K562 (cell line): Measurements from ENCODE around the gene VDR. TPM values are rescaled to one million over a fixed set of nuclear protein-coding genes. Genes with fewer than 3 reads are reported as not detected.

Experiments
- ATAC-seq: fragments of 200-7000 bp; cut with Tn5 transposase; 3 replicates; pipeline ENCODE4 v1.9.1; 2020; ENCODE audit warnings: moderate library complexity
- BruUV-seq: library from RNA; stranded (reverse); fragments of 400-500 nt; replicated peaks from 2 replicates; lab custom pipeline; 2021; lab: Mats Ljungman, UMichigan
- CTCF ChIA-PET: fragments of 300-600 bp; formaldehyde crosslinking; extraction: SDS; loops from one replicate; lab custom pipeline; 2021; ENCODE audit warnings: low intra/inter-chr PET ratio; lab: Yijun Ruan, JAX
- POLR2A ChIA-PET: fragments of 300-600, 350-650 bp; sonication (Branson Sonifier 250); formaldehyde crosslinking; extraction: SDS; loops from one replicate; lab custom pipeline; 2021; ENCODE audit warnings: antibody characterized with exemption, inconsistent platforms; lab: Yijun Ruan, JAX
- DNase-seq, 4 experiments: peaks; one replicate each; pipeline versions ENCODE4 v3.0.0 to v3.0.0-alpha.2; 2011 to 2018; ENCODE audit warnings: low spot score in 3 of 4, mixed read lengths in 3 of 4; ENCODE audit errors: extremely low read depth in 1 of 4
- FAIRE-seq: peaks from 2 replicates; lab custom pipeline; 2011; peaks lifted over from hg19 to GRCh38; lab: Jason Lieb, UNC
- H2AFZ ChIP-seq: 2 replicates; pipeline ENCODE4 v1.6.0; 2011; ENCODE audit warnings: low read depth, low read length, control low read depth, inconsistent platforms
- H3K27ac ChIP-seq: fragments of 200-600 bp; 3 replicates; pipeline ENCODE4 v1.8.0; 2011; ENCODE audit warnings: low read depth, mild to moderate bottlenecking, control low read depth, inconsistent platforms, low read length, moderate library complexity, mixed read lengths; ENCODE audit errors: extremely low read depth
- H3K27me3 ChIP-seq, 2 experiments: fragments of 300-600 bp in 1 of 2; 2 replicates in 1 of 2; 3 replicates in 1 of 2; pipeline versions ENCODE4 v1.6.0 to v1.8.0; 2011; ENCODE audit warnings: inconsistent platforms in 2 of 2, low read length in 2 of 2, mild to moderate bottlenecking in 1 of 2, mixed read lengths in 1 of 2, moderate library complexity in 1 of 2; ENCODE audit not compliant: control insufficient read depth in 2 of 2, insufficient read depth in 2 of 2
- H3K36me3 ChIP-seq: fragments of 300-600 bp; 3 replicates; pipeline ENCODE4 v1.8.0; 2011; ENCODE audit warnings: mild to moderate bottlenecking, low read length, inconsistent platforms; ENCODE audit not compliant: control insufficient read depth, insufficient read depth
- H3K4me1 ChIP-seq, 2 experiments: fragments of 200-600 bp in 1 of 2; replicated peaks in 1 of 2; 2 replicates in 1 of 2; 3 replicates in 1 of 2; pipeline versions ENCODE4 v1.5.1 to v1.8.0; 2011; ENCODE audit warnings: inconsistent platforms in 2 of 2, low read length in 2 of 2, mild to moderate bottlenecking in 1 of 2, mixed read lengths in 1 of 2, moderate library complexity in 1 of 2; ENCODE audit not compliant: control insufficient read depth in 2 of 2, insufficient read depth in 2 of 2
- H3K4me2 ChIP-seq: 2 replicates; pipeline ENCODE4 v1.6.1; 2011; ENCODE audit warnings: low read length, control low read depth, inconsistent platforms, mixed read lengths; ENCODE audit not compliant: insufficient read depth
- H3K4me3 ChIP-seq: fragments of 200-600 bp; sonication (generic), shearing (Covaris generic); 2 replicates; pipeline ENCODE4 v1.5.1; 2016; ENCODE audit warnings: control low read depth, inconsistent platforms
- H3K79me2 ChIP-seq: fragments of 200-600 bp; 3 replicates; pipeline ENCODE4 v1.8.0; 2011; ENCODE audit warnings: low read length, inconsistent platforms; ENCODE audit not compliant: control insufficient read depth, insufficient read depth
- H3K9ac ChIP-seq, 2 experiments: 2 replicates each; pipeline versions ENCODE4 v1.6.0 to v1.6.1; 2011; ENCODE audit warnings: low read depth in 2 of 2, low read length in 2 of 2, control low read depth in 1 of 2, inconsistent platforms in 1 of 2, mild to moderate bottlenecking in 1 of 2, mixed read lengths in 1 of 2; ENCODE audit not compliant: insufficient read depth in 1 of 2
- H3K9me1 ChIP-seq: one replicate; pipeline ENCODE4 v1.6.0; 2011; ENCODE audit warnings: inconsistent platforms, mild to moderate bottlenecking, low read length, moderate library complexity; ENCODE audit not compliant: control insufficient read depth, insufficient read depth
- H3K9me3 ChIP-seq: replicated peaks from 2 replicates; pipeline ENCODE4 v1.5.1; 2011; ENCODE audit warnings: low read depth, low read length, inconsistent platforms; ENCODE audit not compliant: control insufficient read depth, insufficient read depth
- H4K20me1 ChIP-seq: replicated peaks from 2 replicates; pipeline ENCODE4 v1.6.1; 2011; ENCODE audit warnings: low read length, inconsistent platforms, mixed read lengths; ENCODE audit not compliant: control insufficient read depth, insufficient read depth
- CXXC5 ChIP-seq: fragments of 250-450 bp; sonication (Bioruptor Pico); IDR thresholded peaks from 2 replicates; pipeline ENCODE4 v1.8.0; 2022; ENCODE audit warnings: inconsistent platforms, mild to moderate bottlenecking, moderate library complexity
- ETV5 ChIP-seq: sonication (generic); formaldehyde crosslinking; IDR thresholded peaks from 2 replicates; pipeline ENCODE4 v1.4.0; 2020; ENCODE audit warnings: low read depth, mild to moderate bottlenecking, missing genetic modification reagents
- GABPB1 ChIP-seq: sonication (generic); formaldehyde crosslinking; IDR thresholded peaks from 2 replicates; pipeline ENCODE4 v1.8.0; 2022; ENCODE audit warnings: mild to moderate bottlenecking, missing genetic modification reagents
- GATAD2B ChIP-seq: fragments of 450-650 bp; IDR thresholded peaks from 2 replicates; pipeline ENCODE4 v1.6.1; 2017; ENCODE audit warnings: mild to moderate bottlenecking, borderline replicate concordance
- KDM5B ChIP-seq: fragments of 200-600 bp; sonication (generic); IDR thresholded peaks from 2 replicates; pipeline ENCODE4 v1.6.1; 2012; ENCODE audit warnings: low read depth, mild to moderate bottlenecking, moderate library complexity, low read length, control low read depth, inconsistent platforms; ENCODE audit not compliant: insufficient replicate concordance
- MAZ ChIP-seq, 2 experiments: fragments of 450-650 bp in 1 of 2; sonication (generic) in 1 of 2; formaldehyde crosslinking; IDR thresholded peaks in 1 of 2; conservative IDR thresholded peaks in 1 of 2; 2 replicates each; pipeline versions ENCODE4 v1.4.0 to v1.5.0; 2020; ENCODE audit warnings: mild to moderate bottlenecking in 1 of 2, missing genetic modification reagents in 1 of 2
- PCBP1 ChIP-seq: fragments of 200-400 bp; formaldehyde crosslinking; IDR thresholded peaks from 2 replicates; pipeline ENCODE4 v1.6.1; 2018; ENCODE audit warnings: mild to moderate bottlenecking, low read depth, low read length; ENCODE audit not compliant: poor library complexity, severe bottlenecking
- PTTG1 ChIP-seq: fragments of 450-650 bp; IDR thresholded peaks from 2 replicates; pipeline ENCODE4 v1.6.1; 2016; ENCODE audit warnings: low read depth, mild to moderate bottlenecking, missing genetic modification characterization, missing compliant biosample characterization
- RB1 ChIP-seq: fragments of 450-650 bp; IDR thresholded peaks from 2 replicates; pipeline ENCODE4 v1.6.1; 2017; ENCODE audit warnings: low read depth, mild to moderate bottlenecking
- RBFOX2 ChIP-seq: fragments of 200-400 bp; formaldehyde crosslinking; IDR thresholded peaks from 2 replicates; pipeline ENCODE4 v1.6.1; 2017; ENCODE audit warnings: low read depth, mild to moderate bottlenecking, low read length, moderate library complexity
- RUNX1 ChIP-seq: sonication (generic); IDR thresholded peaks from 2 replicates; pipeline ENCODE4 v1.6.1; 2016; ENCODE audit warnings: antibody characterized with exemption, low read depth
- SLC30A9 ChIP-seq: fragments of 250-450 bp; sonication (Bioruptor Pico); IDR thresholded peaks from 2 replicates; pipeline ENCODE4 v1.8.0; 2022; ENCODE audit warnings: mild to moderate bottlenecking, moderate library complexity
- SMARCB1 ChIP-seq: IDR thresholded peaks from 2 replicates; pipeline ENCODE4 v1.6.1; 2011; ENCODE audit warnings: improper control_type of control experiment, low read depth; ENCODE audit not compliant: insufficient read length
- SMARCE1 ChIP-seq: fragments of 450-650 bp; IDR thresholded peaks from 2 replicates; pipeline ENCODE4 v1.7.1; 2016; ENCODE audit warnings: mild to moderate bottlenecking
- STAT5B ChIP-seq: fragments of 250-450 bp; sonication (Bioruptor Pico); IDR thresholded peaks from 2 replicates; pipeline ENCODE4 v1.8.0; 2021; ENCODE audit warnings: mild to moderate bottlenecking, inconsistent platforms
- TRIM28 ChIP-seq: fragments of 450-650 bp; IDR thresholded peaks from 2 replicates; pipeline ENCODE4 v1.6.1; 2017
- ZBTB7A ChIP-seq: IDR thresholded peaks from 2 replicates; pipeline ENCODE4 v1.6.1; 2011; ENCODE audit warnings: low read depth, mild to moderate bottlenecking, low read length, moderate library complexity, borderline replicate concordance; ENCODE audit not compliant: control insufficient read depth
- ZNF589 ChIP-seq: fragments of 200-800 bp; sonication (Bioruptor generic); IDR thresholded peaks from 2 replicates; pipeline ENCODE4 v1.6.1; 2016; ENCODE audit warnings: low read depth, missing genetic modification characterization, missing compliant biosample characterization
- ZNF766 ChIP-seq: fragments of 200-800 bp; sonication (Bioruptor generic); conservative IDR thresholded peaks from 2 replicates; pipeline ENCODE4 v1.6.1; 2016; ENCODE audit warnings: missing genetic modification characterization, missing compliant biosample characterization
- WGBS: fragments of 100-300 bp; shearing (Covaris generic); methylation state at CpG from one replicate; pipeline ENCODE4 v1.1.6; 2016; ENCODE audit warnings: low coverage, mixed read lengths; ENCODE audit not compliant: insufficient coverage; ENCODE audit errors: missing lambda C conversion rate; 5-methylcytosine and 5-hydroxymethylcytosine counted together
- in situ Hi-C: fragments of 300-500 bp; cut with MboI; formaldehyde crosslinking; loops from 4 replicates; pipeline ENCODE4 v1.15.0; 2018; ENCODE audit warnings: inconsistent platforms, mixed read lengths
- intact Hi-C: fragments of 100-400 bp; cut with micrococcal nuclease; formaldehyde crosslinking; loops from 2 replicates; pipeline ENCODE4 v1.14.2; 2022
- polyA plus RNA-seq, 8 experiments: library from polyadenylated mRNA; depleted of rRNA in 4 of 8; stranded (reverse) in 5 of 8; unstranded in 3 of 8; fragments of >200 nt; fragmentation: Nextera tagmentation in 2 of 8; fragmentation: Illumina TruSeq in 1 of 8; extraction: Ambion mirVana in 2 of 8; extraction: Trizol in 1 of 8; gene quantifications; 2 replicates each; pipeline versions ENCODE4 v1.2.1 to v1.2.3, GENCODE V29; 2011 to 2014; ENCODE audit warnings: inconsistent platforms in 1 of 8, missing spikeins in 1 of 8
- total RNA-seq, 7 experiments: library from RNA; depleted of rRNA in 6 of 7; stranded (reverse); fragments of >200 nt in 6 of 7; fragmentation: Illumina TruSeq in 2 of 7; extraction: Trizol in 2 of 7; gene quantifications; 2 replicates each; pipeline versions ENCODE4 v1.2.1 to v1.2.3, GENCODE V29; 2011 to 2021; ENCODE audit warnings: low replicate concordance in 1 of 7
- TF ChIP-seq, protein P1 (sequence below), 3 experiments: IDR thresholded peaks in 2 of 3; conservative IDR thresholded peaks in 1 of 3; 2 replicates each; pipeline ENCODE4 v1.5.1; 2011 to 2012; ENCODE audit warnings: low read length in 3 of 3, mild to moderate bottlenecking in 3 of 3, control low read depth in 2 of 3, improper control_type of control experiment in 1 of 3, inconsistent platforms in 1 of 3, low read depth in 1 of 3, mixed read lengths in 1 of 3, moderate library complexity in 1 of 3; ENCODE audit not compliant: insufficient read depth in 2 of 3

VDR gene
- total and polyA plus RNA-seq, 9 of the 15 experiments (the other 6 are each of a cell fraction or from before 2014, with no cell fraction given) = 0.61 to 4.8 (median 2.0) TPM

DNA sequence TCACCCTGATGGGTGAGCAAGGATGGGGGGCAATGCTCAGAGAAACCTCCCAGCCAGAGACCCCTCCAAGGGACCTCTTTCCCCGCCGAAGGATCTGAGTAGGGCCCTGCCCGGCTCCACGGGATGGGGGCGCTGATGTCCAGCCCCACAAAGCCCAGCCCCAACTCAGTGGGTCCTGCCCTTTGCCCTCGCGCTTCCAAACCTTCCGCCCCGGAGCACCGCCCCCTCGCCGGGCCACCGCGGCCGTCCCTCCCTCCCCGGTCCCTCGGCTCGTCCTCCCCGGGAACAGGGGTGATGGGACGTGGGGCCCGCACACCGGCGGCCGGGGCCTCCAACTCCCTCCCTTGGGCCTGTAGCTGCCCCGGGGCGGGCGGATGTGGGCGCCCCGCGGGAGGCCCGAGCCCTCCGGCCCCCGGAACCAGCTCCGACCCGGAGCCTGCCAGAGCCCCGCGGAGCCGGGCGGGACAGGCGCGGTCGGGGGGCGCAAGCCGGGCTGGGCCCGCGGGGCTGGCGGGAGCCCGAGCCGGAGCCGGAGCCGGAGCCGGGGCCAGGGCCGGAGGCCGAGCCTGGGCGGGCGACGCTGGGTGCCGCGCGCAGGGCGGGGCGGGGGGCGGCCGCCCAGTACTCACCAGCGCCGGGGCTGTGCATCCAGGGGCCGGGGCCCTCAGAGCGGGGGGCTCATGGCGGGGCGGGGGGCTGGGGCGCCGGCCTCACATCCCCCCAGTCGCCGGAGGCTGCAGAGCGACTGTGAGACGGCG, 85.5 kb downstream of the VDR start:
- Histone ChIP-seq H3K79me2 (peaks cover 62% of the 10 kb centered on the region), H4K20me1 (no peaks in the 10 kb centered on the region), H3K36me3 (peaks cover 29% of the 10 kb centered on the region), H2AFZ (0 out of 2 replicates have a peak overlapping the region, but pooled peaks have one; percentile 2), H3K9ac (peak overlapping the region; percentile 58 to 96), H3K9me1 (no peaks in the 10 kb centered on the region), H3K27me3 (no peaks in the 10 kb centered on the region), H3K4me2 (peak overlapping the region; percentile 83), H3K27ac (peak overlapping the region; percentile 71; the same call in 2 of the 3 replicates), H3K4me1 (peaks cover 47 to 55% of the 10 kb centered on the region in 2 experiments), H3K4me3 (peak overlapping the region; percentile 68), H3K9me3 (no peaks in the 10 kb centered on the region)
- POLR2A ChIA-PET = interaction anchor here (1.0 to 2.6 kb wide), 4 partner anchors 9 to 14 kb away, joined by 3 to 18 read pairs (median 6); no protein-coding TSS in a partner anchor
- 0% methylated on average over 32 of the region's 77 CpGs for WGBS
- CTCF ChIA-PET = interaction anchor here (0.7 to 2.6 kb wide), 2 partner anchors 15 to 18 kb away, joined by 3 to 17 read pairs; no protein-coding TSS in a partner anchor
- FAIRE-seq = no peak
- ATAC-seq = peak; percentile 74
- in situ Hi-C loops (no loop called here), intact Hi-C loops (loop anchor here (1.0 kb wide), 1 partner anchor 18 kb away; no protein-coding TSS in a partner anchor)
- DNase-seq = peak; percentile 77 to 83 (median 82)
- BruUV-seq = no TSS peak
- peak; percentile 86 for TF ChIP-seq ZBTB7A
- TF ChIP-seq ZNF766 (CRISPR knock-in tag) = 0 out of 2 replicates have a peak, but pooled peaks have one; percentile 0
- 0 out of 2 replicates have a peak, but pooled peaks have one; percentile 34 for TF ChIP-seq ETV5
- TF ChIP-seq KDM5B = peak; percentile 19
- TF ChIP-seq TRIM28 = 0 out of 2 replicates have a peak, but pooled peaks have one; percentile 12
- TF ChIP-seq ZNF589 (CRISPR knock-in tag) = 0 out of 2 replicates have a peak, but pooled peaks have one; percentile 56
- TF ChIP-seq CXXC5 (CRISPR knock-in tag) = 0 out of 2 replicates have a peak, but pooled peaks have one; percentile 37
- TF ChIP-seq STAT5B = no peak
- 0 out of 2 replicates have a peak, but pooled peaks have one; percentile 7 for TF ChIP-seq RB1
- TF ChIP-seq PTTG1 = no peak
- no peak for TF ChIP-seq SMARCE1
- no peak for TF ChIP-seq RUNX1
- 0 out of 2 replicates have a peak, but pooled peaks have one; percentile 33 for TF ChIP-seq GABPB1
- no peak for TF ChIP-seq SLC30A9
- TF ChIP-seq MAZ (CRISPR knock-in tag; conservative IDR thresholded peaks at IDR 0.05 in 1 of 2, IDR thresholded peaks at IDR 0.05 in 1 of 2) = peak; percentile 75 to 91
- TF ChIP-seq SMARCB1 = no peak
- TF ChIP-seq GATAD2B = peak; percentile 61; the same call in 1 of the 2 replicates
- TF ChIP-seq, protein P1, sequence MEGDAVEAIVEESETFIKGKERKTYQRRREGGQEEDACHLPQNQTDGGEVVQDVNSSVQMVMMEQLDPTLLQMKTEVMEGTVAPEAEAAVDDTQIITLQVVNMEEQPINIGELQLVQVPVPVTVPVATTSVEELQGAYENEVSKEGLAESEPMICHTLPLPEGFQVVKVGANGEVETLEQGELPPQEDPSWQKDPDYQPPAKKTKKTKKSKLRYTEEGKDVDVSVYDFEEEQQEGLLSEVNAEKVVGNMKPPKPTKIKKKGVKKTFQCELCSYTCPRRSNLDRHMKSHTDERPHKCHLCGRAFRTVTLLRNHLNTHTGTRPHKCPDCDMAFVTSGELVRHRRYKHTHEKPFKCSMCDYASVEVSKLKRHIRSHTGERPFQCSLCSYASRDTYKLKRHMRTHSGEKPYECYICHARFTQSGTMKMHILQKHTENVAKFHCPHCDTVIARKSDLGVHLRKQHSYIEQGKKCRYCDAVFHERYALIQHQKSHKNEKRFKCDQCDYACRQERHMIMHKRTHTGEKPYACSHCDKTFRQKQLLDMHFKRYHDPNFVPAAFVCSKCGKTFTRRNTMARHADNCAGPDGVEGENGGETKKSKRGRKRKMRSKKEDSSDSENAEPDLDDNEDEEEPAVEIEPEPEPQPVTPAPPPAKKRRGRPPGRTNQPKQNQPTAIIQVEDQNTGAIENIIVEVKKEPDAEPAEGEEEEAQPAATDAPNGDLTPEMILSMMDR (IDR thresholded peaks at IDR 0.05 in 2 of 3, conservative IDR thresholded peaks at IDR 0.05 in 1 of 3; ENCODE audit: insufficient read depth in 2 of 3, low read depth in 1 of 3, low read length in 3 of 3) = peak; percentile 54 to 70 (median 63)
- peak; percentile 57 for TF ChIP-seq RBFOX2
- peak; percentile 62 for TF ChIP-seq PCBP1
